ENCODE results near the gene UBALD1.
"Not testable (repeated sequence)": the region's sequence is repeated elsewhere in the genome, so short reads cannot be mapped to it uniquely, and the experiment has no call there.

Gene UBALD1

DNA sequence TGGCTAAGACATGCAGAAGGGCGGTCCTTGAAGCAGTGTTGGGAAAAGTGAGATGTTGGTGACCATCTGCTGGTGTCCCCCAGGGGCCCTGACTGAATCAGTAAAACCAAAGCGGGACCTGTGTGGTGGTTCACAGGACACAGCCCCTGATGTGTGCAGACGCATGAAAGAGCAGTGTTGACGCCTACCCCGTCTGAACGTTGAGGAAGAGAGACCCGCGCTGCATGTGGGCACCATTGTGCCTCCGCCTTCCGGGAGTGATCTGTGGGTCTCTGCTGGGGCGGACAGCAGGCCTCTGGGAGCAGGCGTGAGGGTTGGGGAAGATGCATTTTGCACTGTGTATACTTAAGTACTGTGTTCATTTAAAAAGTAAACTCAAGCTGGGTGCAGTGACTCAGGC, 41.5 kb upstream of the UBALD1 start:
- no peak for DNase-seq (ENCODE audit: low read depth, low spot score)
- no peak for TF ChIP-seq EZH2 (IDR thresholded peaks at IDR 0.05)
- TF ChIP-seq FOXP2 (optimal IDR thresholded peaks at IDR 0.05; ENCODE audit: control extremely low read depth, extremely low read length, insufficient read depth): no peak
- TF ChIP-seq POLR2AphosphoS5 (IDR thresholded peaks at IDR 0.05; ENCODE audit: borderline replicate concordance, low read depth, low read length): no peak
- no peak overlapping the region for H3K27ac ChIP-seq
- H3K9ac ChIP-seq (ENCODE audit: insufficient read length): no peak overlapping the region
- no peak overlapping the region for H3K4me3 ChIP-seq
- H3K9me3 ChIP-seq (ENCODE audit: low read depth, low read length): no peaks in the 10 kb centered on the region
- no peaks in the 10 kb centered on the region; the same call in 1 of the 2 replicates for H3K36me3 ChIP-seq (ENCODE audit: insufficient read depth, low read length)

DNA sequence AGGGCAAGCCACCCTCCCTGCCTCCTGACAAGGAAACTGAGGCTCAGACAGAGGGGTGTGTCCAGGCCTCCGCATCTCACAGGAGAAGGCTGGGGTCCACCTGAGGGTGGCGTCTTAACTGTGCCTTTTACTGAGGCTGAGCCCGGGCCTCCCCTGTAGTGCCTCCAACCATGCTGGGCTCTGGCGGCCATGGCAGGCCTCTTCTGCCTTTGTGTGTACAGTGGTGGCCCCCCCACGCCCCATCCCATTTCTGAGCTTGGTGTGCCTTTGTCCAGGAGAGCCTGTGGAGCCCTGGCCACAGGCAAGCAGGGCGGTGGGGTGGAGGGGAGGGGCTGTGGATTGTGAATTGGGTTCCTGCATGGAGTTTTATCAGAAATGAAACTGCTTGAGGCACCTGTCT, 41.1 kb upstream of the UBALD1 start:
- Histone ChIP-seq H3K36me3 (ENCODE audit: insufficient read depth, low read length) (no peaks in the 10 kb centered on the region; the same call in 1 of the 2 replicates), H3K9ac (ENCODE audit: insufficient read length) (no peak overlapping the region), H3K4me3 (no peak overlapping the region), H3K27ac (no peak overlapping the region), H3K9me3 (ENCODE audit: low read depth, low read length) (no peaks in the 10 kb centered on the region)
- TF ChIP-seq EZH2 (IDR thresholded peaks at IDR 0.05) (no peak), POLR2AphosphoS5 (IDR thresholded peaks at IDR 0.05; ENCODE audit: borderline replicate concordance, low read depth, low read length) (no peak), FOXP2 (optimal IDR thresholded peaks at IDR 0.05; ENCODE audit: control extremely low read depth, extremely low read length, insufficient read depth) (no peak)
- DNase-seq (ENCODE audit: low read depth, low spot score): no peak

- no peak for DNase-seq (ENCODE audit: low read depth, low spot score)
- H3K9ac ChIP-seq (ENCODE audit: insufficient read length): no peak overlapping the region
- H3K27ac ChIP-seq: no peak overlapping the region
- no peaks in the 10 kb centered on the region; the same call in 1 of the 2 replicates for H3K36me3 ChIP-seq (ENCODE audit: insufficient read depth, low read length)
- H3K4me3 ChIP-seq: no peak overlapping the region
- no peak for TF ChIP-seq POLR2AphosphoS5 (IDR thresholded peaks at IDR 0.05; ENCODE audit: borderline replicate concordance, low read depth, low read length)
- no peak for TF ChIP-seq FOXP2 (optimal IDR thresholded peaks at IDR 0.05; ENCODE audit: control extremely low read depth, extremely low read length, insufficient read depth)
- no peak for TF ChIP-seq EZH2 (IDR thresholded peaks at IDR 0.05)
- no peaks in the 10 kb centered on the region for H3K9me3 ChIP-seq (ENCODE audit: low read depth, low read length)
Measured at GRCh38 chr16:4654964-4655590, 40.4 kb upstream of the UBALD1 start.

- no peak overlapping the region for H3K27ac ChIP-seq
- no peaks in the 10 kb centered on the region; the same call in 1 of the 2 replicates for H3K36me3 ChIP-seq (ENCODE audit: insufficient read depth, low read length)
Measured at GRCh38 chr16:4654011-4654963, 39.6 kb upstream of the UBALD1 start.

GRCh38 chr16:4652561-4652960, 37.9 kb upstream of the UBALD1 start:
- TF ChIP-seq EZH2 (IDR thresholded peaks at IDR 0.05) (no peak), POLR2AphosphoS5 (IDR thresholded peaks at IDR 0.05; ENCODE audit: borderline replicate concordance, low read depth, low read length) (no peak), FOXP2 (optimal IDR thresholded peaks at IDR 0.05; ENCODE audit: control extremely low read depth, extremely low read length, insufficient read depth) (no peak)
- Histone ChIP-seq H3K27ac (no peak overlapping the region), H3K4me3 (no peak overlapping the region), H3K9ac (ENCODE audit: insufficient read length) (no peak overlapping the region), H3K36me3 (ENCODE audit: insufficient read depth, low read length) (no peaks in the 10 kb centered on the region; the same call in 1 of the 2 replicates), H3K9me3 (ENCODE audit: low read depth, low read length) (no peaks in the 10 kb centered on the region)
- DNase-seq (ENCODE audit: low read depth, low spot score): no peak

More at GRCh38 chr16:4654011-4654963, 39.6 kb upstream of the UBALD1 start:
- DNase-seq (ENCODE audit: low read depth, low spot score): no peak
- H3K4me3 ChIP-seq: no peak overlapping the region
- no peak for TF ChIP-seq POLR2AphosphoS5 (IDR thresholded peaks at IDR 0.05; ENCODE audit: borderline replicate concordance, low read depth, low read length)
- TF ChIP-seq FOXP2 (optimal IDR thresholded peaks at IDR 0.05; ENCODE audit: control extremely low read depth, extremely low read length, insufficient read depth): no peak
- no peak for TF ChIP-seq EZH2 (IDR thresholded peaks at IDR 0.05)
- no peaks in the 10 kb centered on the region for H3K9me3 ChIP-seq (ENCODE audit: low read depth, low read length)
- H3K9ac ChIP-seq (ENCODE audit: insufficient read length): no peak overlapping the region

DNA sequence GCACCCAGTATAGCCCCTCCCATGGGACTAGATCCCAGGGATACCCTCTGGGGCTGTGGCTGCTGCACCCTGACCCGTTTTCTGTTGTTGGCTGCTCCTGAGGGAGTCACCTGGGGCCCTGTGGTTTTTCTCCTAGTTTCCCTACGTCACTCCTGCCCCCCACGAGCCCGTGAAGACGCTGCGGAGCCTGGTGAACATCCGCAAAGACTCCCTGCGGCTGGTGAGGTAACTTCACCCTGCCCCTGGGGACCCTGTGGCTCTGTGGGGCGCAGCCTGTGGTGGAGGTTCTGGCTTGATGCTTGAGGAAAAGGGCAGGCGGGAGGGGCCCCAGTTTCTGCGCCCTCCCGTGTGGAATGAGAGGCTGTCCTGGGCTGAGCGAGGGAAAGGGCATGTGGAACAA, 37.1 kb upstream of the UBALD1 start:
- Histone ChIP-seq H3K27ac (no peak overlapping the region), H3K9me3 (ENCODE audit: low read depth, low read length) (no peaks in the 10 kb centered on the region), H3K36me3 (ENCODE audit: insufficient read depth, low read length) (no peaks in the 10 kb centered on the region; the same call in 1 of the 2 replicates), H3K4me3 (no peak overlapping the region), H3K9ac (ENCODE audit: insufficient read length) (no peak overlapping the region)
- TF ChIP-seq POLR2AphosphoS5 (IDR thresholded peaks at IDR 0.05; ENCODE audit: borderline replicate concordance, low read depth, low read length) (no peak), FOXP2 (optimal IDR thresholded peaks at IDR 0.05; ENCODE audit: control extremely low read depth, extremely low read length, insufficient read depth) (no peak), EZH2 (IDR thresholded peaks at IDR 0.05) (no peak)
- no peak for DNase-seq (ENCODE audit: low read depth, low spot score)

GRCh38 chr16:4650443-4651074, 35.9 kb upstream of the UBALD1 start:
- not testable (repeated sequence) for H3K9ac ChIP-seq (ENCODE audit: insufficient read length); H3K36me3 ChIP-seq (ENCODE audit: insufficient read depth, low read length); DNase-seq (ENCODE audit: low read depth, low spot score); H3K27ac ChIP-seq; H3K9me3 ChIP-seq (ENCODE audit: low read depth, low read length); H3K4me3 ChIP-seq

DNA sequence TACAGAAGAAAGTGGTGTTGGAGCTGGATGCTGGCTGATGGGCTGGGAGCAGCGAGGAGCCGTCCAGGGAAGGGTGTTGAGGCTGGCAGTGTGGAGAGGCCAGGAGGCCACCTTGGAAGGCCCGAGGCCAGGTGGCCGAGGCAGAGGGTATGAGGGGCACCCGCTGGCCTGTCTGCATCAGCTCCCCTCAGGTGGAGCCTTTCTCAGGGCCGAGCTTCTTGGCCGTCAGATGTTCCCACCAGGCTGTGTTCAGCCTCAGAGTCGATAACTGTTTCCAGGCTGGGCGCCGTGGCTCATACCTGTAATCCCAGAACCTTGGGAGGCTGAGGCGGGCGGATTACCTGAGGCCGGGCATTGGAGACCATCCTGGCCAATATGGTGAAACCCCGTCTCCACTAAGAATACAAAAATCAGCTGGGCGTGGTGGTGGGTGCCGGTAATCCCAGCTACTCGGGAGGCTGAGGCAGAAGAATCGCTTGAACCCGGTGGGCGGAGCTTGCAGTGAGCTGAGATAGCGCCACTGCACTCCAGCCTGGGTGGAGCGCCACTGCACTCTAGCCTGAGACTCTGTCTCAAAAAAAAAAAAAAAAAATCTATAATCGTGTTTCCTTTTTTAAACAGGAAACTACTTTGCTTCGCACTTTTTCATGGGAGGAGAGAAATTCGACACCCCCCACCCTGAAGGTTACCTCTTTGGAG, 35.2 kb upstream of the UBALD1 start:
- TF ChIP-seq FOXP2 (optimal IDR thresholded peaks at IDR 0.05; ENCODE audit: control extremely low read depth, extremely low read length, insufficient read depth) (no peak), EZH2 (IDR thresholded peaks at IDR 0.05) (no peak), POLR2AphosphoS5 (IDR thresholded peaks at IDR 0.05; ENCODE audit: borderline replicate concordance, low read depth, low read length) (no peak)
- H3K9me3 ChIP-seq (ENCODE audit: low read depth, low read length): no peaks in the 10 kb centered on the region
- no peak overlapping the region for H3K4me3 ChIP-seq
- no peak overlapping the region for H3K9ac ChIP-seq (ENCODE audit: insufficient read length)
- no peaks in the 10 kb centered on the region; the same call in 1 of the 2 replicates for H3K36me3 ChIP-seq (ENCODE audit: insufficient read depth, low read length)
- no peak for DNase-seq (ENCODE audit: low read depth, low spot score)
- H3K27ac ChIP-seq: no peak overlapping the region

Data from SK-N-MC (cell line).